Neuron (in vitro differentiated cells): ENCODE data around the gene RASGRP3.

ENCODE experiments used
- H2AFZ ChIP-seq: one replicate; pipeline ENCODE4 v1.6.1; 2013; ENCODE audit warnings: low read depth, mild to moderate bottlenecking, inconsistent platforms, low read length, moderate library complexity
- H3K27me3 ChIP-seq: one replicate; pipeline ENCODE4 v1.6.1; 2013; ENCODE audit warnings: low read length; ENCODE audit not compliant: insufficient read depth
- H3K36me3 ChIP-seq: one replicate; pipeline ENCODE4 v1.6.1; 2013; ENCODE audit warnings: low read length; ENCODE audit not compliant: insufficient read depth
- H3K4me1 ChIP-seq: one replicate; pipeline ENCODE4 v1.6.1; 2013; ENCODE audit warnings: low read length; ENCODE audit not compliant: insufficient read depth
- H3K4me3 ChIP-seq: 2 replicates; pipeline ENCODE4 v1.5.1; 2013; ENCODE audit warnings: mild to moderate bottlenecking, low read length, moderate library complexity
- H3K9me3 ChIP-seq: one replicate; pipeline ENCODE4 v1.6.1; 2013; ENCODE audit warnings: low read length

The RASGRP3 gene

DNA sequence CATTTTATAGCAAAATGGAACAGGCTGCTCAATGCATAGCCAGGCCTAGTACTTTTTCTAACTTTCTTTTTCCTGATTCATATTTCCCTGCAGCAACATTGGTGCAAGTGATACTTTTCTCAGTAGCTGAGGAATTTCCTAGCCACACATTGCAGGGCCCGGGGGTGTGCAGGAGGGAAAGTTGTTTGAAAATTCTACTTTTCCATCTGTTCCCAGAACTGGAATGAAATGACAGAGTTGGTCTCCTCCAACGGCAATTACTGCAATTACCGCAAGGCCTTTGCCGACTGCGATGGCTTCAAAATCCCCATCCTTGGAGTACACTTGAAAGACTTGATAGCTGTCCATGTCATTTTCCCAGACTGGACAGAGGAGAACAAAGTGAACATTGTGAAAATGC, 50.5 kb downstream of the RASGRP3 start:
- Histone ChIP-seq H2AFZ (no peak overlapping the region), H3K4me3 (no peak overlapping the region), H3K27me3 (no peaks in the 10 kb centered on the region), H3K9me3 (no peaks in the 10 kb centered on the region), H3K36me3 (no peaks in the 10 kb centered on the region), H3K4me1 (peaks cover 6% of the 10 kb centered on the region)

DNA sequence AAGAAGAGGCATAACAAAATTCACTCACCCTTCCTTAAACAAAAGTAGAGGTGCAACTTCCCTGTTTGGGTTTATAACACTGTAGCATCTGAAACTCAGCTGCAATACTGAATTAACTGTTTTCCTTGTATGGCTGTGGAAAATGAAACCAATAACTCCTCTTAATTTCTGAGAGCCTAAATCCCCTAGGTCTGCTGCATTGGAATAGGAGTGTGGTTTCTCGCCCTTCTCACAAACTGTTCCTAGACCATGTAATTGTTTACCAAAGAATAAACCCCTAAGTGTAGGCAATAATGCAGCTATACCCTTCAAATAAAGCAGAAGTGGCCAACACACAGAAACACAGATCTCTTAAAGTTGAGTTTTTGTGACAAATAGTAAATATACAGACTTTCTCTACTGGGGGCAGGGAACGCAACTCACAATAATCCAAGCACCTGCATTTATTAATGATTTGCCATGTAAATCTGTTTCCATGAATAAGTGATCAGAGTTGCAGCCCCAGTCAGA, 52.0 kb downstream of the RASGRP3 start:
- no peak overlapping the region for H2AFZ ChIP-seq
- H3K4me1 ChIP-seq: no peaks in the 10 kb centered on the region
- no peak overlapping the region for H3K4me3 ChIP-seq
- H3K36me3 ChIP-seq: no peaks in the 10 kb centered on the region
- no peaks in the 10 kb centered on the region for H3K9me3 ChIP-seq
- H3K27me3 ChIP-seq: no peaks in the 10 kb centered on the region

DNA sequence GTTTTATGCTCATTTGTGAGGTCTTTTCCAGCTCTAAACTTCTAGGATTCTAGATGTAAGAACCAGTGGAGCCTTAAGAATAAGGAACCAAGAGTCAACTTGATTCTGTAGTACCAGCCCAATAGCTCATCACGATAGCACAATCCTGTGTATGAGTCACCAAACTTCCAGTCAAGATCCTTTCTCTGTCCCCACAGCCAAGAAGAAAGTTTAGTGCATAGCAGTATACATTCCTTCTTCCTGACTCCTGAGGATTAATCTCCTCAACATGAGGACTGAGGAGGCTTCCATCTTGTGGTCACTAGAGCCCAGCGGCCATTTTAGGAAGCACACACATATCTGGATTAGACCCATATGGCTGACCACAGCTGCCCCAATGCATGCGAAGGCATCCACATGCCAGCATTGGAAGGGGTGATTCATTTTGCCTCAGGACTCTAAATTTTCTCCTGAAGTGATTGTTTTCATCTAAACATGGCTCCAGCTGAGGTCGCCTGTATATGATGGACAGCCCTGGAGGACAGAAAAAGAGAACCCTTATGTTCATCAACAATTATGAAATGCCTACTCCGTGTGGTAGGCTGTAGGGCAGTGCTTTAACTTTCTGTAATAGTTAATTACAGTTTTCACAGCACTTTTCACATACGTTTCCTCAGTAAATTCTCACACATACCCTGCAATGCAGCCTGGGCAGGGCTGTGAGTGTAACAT, 53.5 kb downstream of the RASGRP3 start:
- Histone ChIP-seq H3K27me3 (no peaks in the 10 kb centered on the region), H3K4me3 (no peak overlapping the region), H2AFZ (peak overlapping the region; percentile 31), H3K4me1 (no peaks in the 10 kb centered on the region), H3K36me3 (no peaks in the 10 kb centered on the region), H3K9me3 (no peaks in the 10 kb centered on the region)

DNA sequence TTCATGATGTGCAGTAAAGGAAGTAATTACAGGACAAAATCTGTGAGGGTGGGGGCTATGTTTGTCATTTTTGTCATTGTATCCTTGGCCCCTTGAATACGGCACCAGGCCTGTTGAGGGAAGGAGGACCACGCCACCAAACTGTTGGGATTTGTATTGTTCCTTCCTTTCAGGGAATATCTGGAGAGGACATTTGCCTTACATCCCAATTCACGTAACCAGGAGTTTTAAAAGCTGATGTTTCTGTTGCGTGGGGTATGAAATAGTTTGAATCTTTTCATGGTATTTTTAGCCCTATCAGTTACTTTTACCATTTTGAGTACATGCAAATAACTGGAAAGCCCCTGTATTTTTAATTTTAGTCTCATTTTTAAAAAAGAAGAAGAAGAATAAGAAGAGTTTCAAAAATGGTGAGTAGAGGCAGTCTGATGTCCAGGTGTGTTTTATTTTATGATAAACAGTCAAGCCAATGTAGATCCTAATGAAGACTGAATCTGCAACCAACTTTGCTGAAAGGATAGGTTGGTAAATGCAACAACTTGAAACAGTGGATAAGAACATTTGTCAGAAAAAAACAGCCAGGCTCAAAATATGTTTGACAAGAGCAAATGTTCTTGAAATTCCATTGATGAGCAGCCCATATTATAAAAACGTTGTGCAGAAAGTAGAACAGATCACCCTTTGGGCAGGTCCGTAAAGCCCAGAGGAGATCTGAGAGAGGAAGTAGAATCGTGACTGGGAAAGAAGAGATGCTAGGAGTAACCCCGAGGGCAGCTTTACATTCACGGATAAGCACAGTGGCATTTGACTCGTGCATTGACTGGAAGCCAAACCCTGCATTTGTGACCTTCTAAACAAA, 54.5 kb downstream of the RASGRP3 start:
- Histone ChIP-seq H3K36me3 (no peaks in the 10 kb centered on the region), H2AFZ (no peak overlapping the region), H3K4me3 (no peak overlapping the region), H3K9me3 (no peaks in the 10 kb centered on the region), H3K27me3 (no peaks in the 10 kb centered on the region), H3K4me1 (no peaks in the 10 kb centered on the region)

DNA sequence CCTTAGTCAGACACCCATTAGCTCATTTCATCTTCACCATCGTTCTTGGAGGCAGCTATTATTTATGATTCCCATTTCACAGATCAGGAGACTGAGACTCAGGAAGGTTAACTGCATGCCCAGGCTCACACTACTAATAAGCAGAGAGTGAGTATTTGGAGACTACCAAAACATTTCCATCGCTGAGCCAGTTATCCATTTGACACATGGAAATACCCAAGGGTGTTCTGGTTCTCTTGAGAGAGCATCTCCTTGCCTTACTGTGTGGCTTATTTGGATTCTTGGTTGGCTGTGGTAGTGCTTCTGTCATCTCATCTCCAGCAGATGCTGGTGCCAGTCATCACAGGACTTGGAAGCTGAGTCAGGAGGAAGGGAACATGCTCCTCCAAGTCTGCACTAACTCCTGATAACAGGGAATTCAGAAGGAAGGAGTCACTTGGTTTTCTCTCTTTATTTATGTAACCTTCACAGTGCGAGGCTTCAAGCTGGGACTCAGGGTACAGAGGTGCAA, 55.2 kb downstream of the RASGRP3 start:
- H3K27me3 ChIP-seq: no peaks in the 10 kb centered on the region
- H3K4me1 ChIP-seq: no peaks in the 10 kb centered on the region
- H3K36me3 ChIP-seq: no peaks in the 10 kb centered on the region
- H2AFZ ChIP-seq: no peak overlapping the region
- H3K9me3 ChIP-seq: no peaks in the 10 kb centered on the region
- H3K4me3 ChIP-seq: no peak overlapping the region

DNA sequence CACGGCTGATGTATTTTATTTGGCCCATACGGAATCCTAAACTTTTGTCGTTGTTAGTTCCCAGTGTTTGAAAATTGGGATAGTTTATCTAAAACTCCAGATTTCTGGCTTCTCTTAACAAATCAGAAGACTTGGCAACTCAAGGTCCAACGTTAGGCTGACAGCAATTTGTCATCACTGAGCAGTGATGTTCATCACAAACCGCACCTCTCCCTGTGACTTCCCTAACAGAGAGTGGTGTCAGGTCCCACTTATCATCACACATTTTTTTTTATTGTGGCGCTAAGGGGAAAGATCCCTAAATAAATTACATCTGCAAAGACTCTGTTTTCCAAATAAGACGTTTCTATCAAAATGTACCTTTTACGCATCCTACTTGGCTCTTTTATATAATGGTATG, 55.7 kb downstream of the RASGRP3 start:
- Histone ChIP-seq H3K4me3 (no peak overlapping the region), H3K9me3 (no peaks in the 10 kb centered on the region), H2AFZ (no peak overlapping the region), H3K27me3 (no peaks in the 10 kb centered on the region), H3K4me1 (no peaks in the 10 kb centered on the region), H3K36me3 (no peaks in the 10 kb centered on the region)

DNA sequence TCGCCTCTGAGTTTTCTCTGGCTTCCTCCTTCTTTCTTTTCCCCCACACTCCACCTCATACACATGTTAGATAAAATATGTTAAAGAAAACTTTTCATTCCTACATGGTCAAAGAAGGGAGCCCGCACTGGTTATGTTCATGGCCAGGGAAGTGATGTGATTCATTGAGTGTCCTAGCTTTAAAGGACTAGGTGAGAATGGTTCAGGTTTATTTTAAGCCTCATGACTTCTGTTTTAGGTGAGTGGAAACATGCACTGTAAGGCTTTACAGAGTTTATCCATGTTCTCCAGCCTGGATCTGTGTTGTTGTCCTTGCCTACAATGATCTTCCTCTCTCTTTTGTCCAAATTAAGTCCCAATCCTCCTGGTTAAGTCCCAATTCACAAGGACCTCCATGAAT, 56.5 kb downstream of the RASGRP3 start:
- no peaks in the 10 kb centered on the region for H3K9me3 ChIP-seq
- H3K4me3 ChIP-seq: no peak overlapping the region
- H3K4me1 ChIP-seq: no peaks in the 10 kb centered on the region
- H3K36me3 ChIP-seq: no peaks in the 10 kb centered on the region
- H2AFZ ChIP-seq: no peak overlapping the region
- H3K27me3 ChIP-seq: no peaks in the 10 kb centered on the region

DNA sequence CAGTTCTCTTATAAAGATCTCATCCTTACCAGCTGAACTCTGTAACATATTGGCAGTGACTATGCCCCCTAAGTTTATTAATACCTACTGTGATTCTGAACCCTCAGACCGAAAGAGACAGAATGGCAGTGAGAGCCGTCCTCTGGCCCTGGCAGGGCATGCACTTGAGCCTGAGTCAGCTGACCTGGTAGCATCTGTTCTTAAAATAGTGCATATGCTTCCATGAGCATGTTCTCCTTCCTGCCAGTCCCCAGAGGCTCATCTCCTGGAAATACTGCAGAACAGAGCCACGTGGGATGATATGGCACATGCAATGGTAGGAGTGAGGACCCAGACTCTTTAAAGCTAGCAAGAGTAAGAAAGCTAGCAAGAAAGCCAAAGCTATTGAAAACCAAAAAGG, 59.0 kb downstream of the RASGRP3 start:
- Histone ChIP-seq H3K4me3 (no peak overlapping the region), H3K4me1 (no peaks in the 10 kb centered on the region), H2AFZ (no peak overlapping the region), H3K27me3 (no peaks in the 10 kb centered on the region), H3K9me3 (no peaks in the 10 kb centered on the region), H3K36me3 (no peaks in the 10 kb centered on the region)

DNA sequence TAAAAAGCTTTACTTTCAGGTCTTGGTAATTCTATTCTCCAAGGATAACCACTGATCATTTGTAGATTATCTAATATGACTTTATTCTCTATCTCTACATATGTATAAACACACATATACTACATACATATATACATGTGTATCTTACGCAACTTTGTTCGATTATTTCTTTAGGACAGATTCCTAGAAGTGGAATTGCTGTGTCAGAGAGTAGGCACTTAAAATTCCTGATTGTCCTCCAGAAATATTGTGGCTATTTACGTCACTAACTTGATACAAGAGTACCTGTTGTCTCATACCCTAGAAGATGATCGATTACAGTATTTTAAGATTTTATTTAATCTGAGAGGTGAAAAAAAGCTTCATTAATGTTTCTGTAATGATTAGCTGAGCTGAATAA, 64.8 kb downstream of the RASGRP3 start:
- Histone ChIP-seq H3K9me3 (no peaks in the 10 kb centered on the region), H3K27me3 (no peaks in the 10 kb centered on the region), H3K4me3 (no peak overlapping the region), H3K36me3 (no peaks in the 10 kb centered on the region), H3K4me1 (no peaks in the 10 kb centered on the region), H2AFZ (no peak overlapping the region)

DNA sequence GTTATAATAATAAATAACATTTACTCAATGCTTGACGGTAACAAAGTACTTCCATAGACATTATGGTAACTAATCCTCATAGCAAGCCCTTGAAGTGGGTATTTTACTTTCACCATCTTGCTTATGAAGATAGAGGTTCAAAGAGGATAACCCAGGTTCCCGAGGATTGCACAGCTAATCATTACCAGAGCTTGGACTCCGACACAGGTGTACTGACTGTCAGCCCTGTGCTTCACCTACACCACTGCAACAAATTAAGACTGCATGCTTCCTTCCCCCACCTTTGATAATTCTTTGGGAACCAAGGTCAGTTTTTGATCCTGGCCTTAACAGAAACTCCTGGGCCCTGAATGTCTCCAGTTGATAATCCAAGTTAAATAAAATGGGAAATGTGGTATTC, 73.8 kb downstream of the RASGRP3 start:
- no peaks in the 10 kb centered on the region for H3K9me3 ChIP-seq
- no peak overlapping the region for H2AFZ ChIP-seq
- no peaks in the 10 kb centered on the region for H3K36me3 ChIP-seq
- no peak overlapping the region for H3K4me3 ChIP-seq
- H3K27me3 ChIP-seq: no peaks in the 10 kb centered on the region
- no peaks in the 10 kb centered on the region for H3K4me1 ChIP-seq

DNA sequence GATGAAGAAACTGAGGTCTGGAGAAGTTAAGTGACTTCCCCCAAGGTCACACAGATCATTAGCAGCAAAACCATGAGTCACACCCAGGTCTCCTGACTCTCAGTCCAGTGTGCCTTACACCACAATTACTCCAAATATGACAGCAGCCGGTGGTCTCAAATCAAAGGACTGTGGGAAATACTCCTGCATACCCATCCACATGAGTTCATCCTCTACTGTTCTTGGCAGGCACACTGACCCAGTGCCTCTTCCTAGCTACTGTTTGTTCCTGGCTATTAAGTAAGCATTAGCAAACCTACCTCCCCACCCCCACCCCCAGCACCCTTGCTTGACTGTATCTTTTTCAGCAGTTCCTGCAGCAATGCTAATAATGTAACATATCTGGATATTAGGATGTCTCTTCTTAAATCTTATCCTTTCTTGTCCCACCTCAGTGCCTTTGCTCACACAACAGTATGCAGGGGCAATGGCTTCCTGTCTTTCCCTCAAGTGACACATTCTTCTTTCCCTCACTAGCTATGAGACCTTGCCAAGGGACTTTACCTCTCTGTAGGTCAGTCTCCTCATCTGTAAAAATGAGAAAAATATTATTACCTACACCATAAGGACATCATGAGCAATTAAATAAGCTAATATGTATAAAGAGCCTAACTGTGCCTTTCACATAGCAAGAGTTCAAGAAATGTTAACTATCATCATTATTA, 76.5 kb downstream of the RASGRP3 start:
- Histone ChIP-seq H3K36me3 (no peaks in the 10 kb centered on the region), H3K4me1 (no peaks in the 10 kb centered on the region), H3K4me3 (no peak overlapping the region), H3K27me3 (no peaks in the 10 kb centered on the region), H2AFZ (no peak overlapping the region), H3K9me3 (no peaks in the 10 kb centered on the region)

DNA sequence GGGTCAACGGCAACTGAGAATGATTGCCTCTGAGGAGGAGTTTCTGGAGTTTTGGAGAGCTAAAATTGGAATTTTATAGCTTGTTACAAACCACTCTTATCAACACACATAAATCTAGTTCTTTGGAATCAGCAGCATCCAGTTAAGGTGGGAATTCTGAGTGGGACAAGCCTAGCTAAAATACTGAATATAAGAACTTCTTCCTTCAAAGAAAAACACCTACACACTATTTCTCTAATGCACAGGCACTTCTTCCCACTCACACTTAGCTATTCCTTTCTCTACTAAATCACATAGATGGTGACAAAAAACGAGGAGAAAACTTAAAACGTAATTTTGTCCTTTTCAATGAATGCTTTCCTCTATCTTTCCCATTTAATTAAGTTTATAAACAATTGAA, 79.2 kb downstream of the RASGRP3 start:
- Histone ChIP-seq H3K36me3 (no peaks in the 10 kb centered on the region), H2AFZ (no peak overlapping the region), H3K4me1 (no peaks in the 10 kb centered on the region), H3K4me3 (no peak overlapping the region), H3K9me3 (no peaks in the 10 kb centered on the region), H3K27me3 (no peaks in the 10 kb centered on the region)

DNA sequence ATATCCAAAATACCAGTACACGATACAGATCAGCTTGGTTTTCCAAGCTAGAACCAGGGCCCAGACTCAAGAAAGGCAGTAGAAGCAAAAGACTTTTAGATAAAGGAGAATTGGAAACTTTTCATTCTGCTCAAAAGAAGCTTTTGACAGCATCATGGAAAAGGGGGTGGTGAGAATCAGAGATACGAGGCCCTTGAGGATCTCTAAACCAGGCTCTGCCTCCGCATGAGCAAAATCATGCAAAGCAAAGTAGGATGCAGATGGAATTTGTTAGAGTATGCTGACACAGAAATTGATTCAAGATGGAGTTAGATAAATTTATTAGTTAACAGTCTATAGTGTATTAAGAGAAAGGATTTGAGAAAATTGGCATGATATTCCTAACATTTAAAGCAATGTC, 82.9 kb downstream of the RASGRP3 start:
- no peaks in the 10 kb centered on the region for H3K4me1 ChIP-seq
- no peaks in the 10 kb centered on the region for H3K36me3 ChIP-seq
- no peak overlapping the region for H3K4me3 ChIP-seq
- H3K27me3 ChIP-seq: no peaks in the 10 kb centered on the region
- no peaks in the 10 kb centered on the region for H3K9me3 ChIP-seq
- no peak overlapping the region for H2AFZ ChIP-seq
